Karpas-422 (cell line): Measurements from ENCODE around the gene GREB1L. TPM values are rescaled to one million over a fixed set of nuclear protein-coding genes. Genes with fewer than 3 reads are reported as not detected.

Experiments used
- DNase-seq: peaks from one replicate; pipeline ENCODE4 v3.0.0-alpha.2; 2015
- H2AFZ ChIP-seq: fragments of 200-600 bp; sonication (generic); 2 replicates; pipeline ENCODE4 v1.6.1; 2014; ENCODE audit warnings: antibody characterized with exemption, low read length, mixed read lengths
- H3K27ac ChIP-seq: fragments of 200-600 bp; sonication (generic); 2 replicates; pipeline ENCODE4 v1.5.1; 2014; ENCODE audit warnings: mild to moderate bottlenecking, low read length, moderate library complexity
- H3K27me3 ChIP-seq: fragments of 200-600 bp; sonication (generic); 2 replicates; pipeline ENCODE4 v1.6.1; 2014; ENCODE audit warnings: low read length, mixed read lengths
- H3K36me3 ChIP-seq: fragments of 200-600 bp; sonication (generic); 2 replicates; pipeline ENCODE4 v1.6.1; 2014; ENCODE audit warnings: low read length, mixed read lengths; ENCODE audit not compliant: insufficient read depth
- H3K4me1 ChIP-seq: fragments of 200-600 bp; sonication (generic); 2 replicates; pipeline ENCODE4 v1.6.1; 2014; ENCODE audit warnings: mild to moderate bottlenecking, low read length, mixed read lengths
- H3K4me2 ChIP-seq: fragments of 200-600 bp; sonication (generic); 2 replicates; pipeline ENCODE4 v1.6.1; 2014; ENCODE audit warnings: low read length, low read depth, mild to moderate bottlenecking; ENCODE audit not compliant: poor library complexity, severe bottlenecking
- H3K4me3 ChIP-seq: fragments of 200-600 bp; sonication (generic); 2 replicates; pipeline ENCODE4 v1.5.1; 2014; ENCODE audit warnings: mild to moderate bottlenecking, antibody characterized with exemption, low read length, mixed read lengths
- H3K79me2 ChIP-seq: fragments of 200-600 bp; sonication (generic); 2 replicates; pipeline ENCODE4 v1.6.1; 2014; ENCODE audit warnings: mild to moderate bottlenecking, low read length, mixed read lengths
- H3K9ac ChIP-seq: fragments of 200-600 bp; sonication (generic); 2 replicates; pipeline ENCODE4 v1.6.0; 2014; ENCODE audit warnings: low read length
- H3K9me2 ChIP-seq: fragments of 200-600 bp; sonication (generic), shearing (Covaris generic); replicated peaks from 2 replicates; pipeline ENCODE4 v1.6.0; 2014; ENCODE audit warnings: mild to moderate bottlenecking, low read length, moderate library complexity; ENCODE audit not compliant: insufficient read depth
- H3K9me3 ChIP-seq: fragments of 300-700, 200-600 bp; sonication (generic); 2 replicates; pipeline ENCODE4 v1.6.1; 2014; ENCODE audit warnings: low read length, mixed read lengths
- H4K20me1 ChIP-seq: fragments of 200-600 bp; sonication (generic); 2 replicates; pipeline ENCODE4 v1.6.1; 2014; ENCODE audit warnings: mild to moderate bottlenecking, antibody characterized with exemption, low read length, low read depth; ENCODE audit not compliant: insufficient read depth
- total RNA-seq: library from RNA; depleted of rRNA; stranded (reverse); fragments of >200 nt; shearing (Covaris generic); gene quantifications from 2 replicates; pipeline ENCODE4 v1.2.3, GENCODE V29; 2014; ENCODE audit warnings: low replicate concordance

Gene GREB1L
- total RNA-seq, 1 experiment from 2014 or later = not detected

DNA sequence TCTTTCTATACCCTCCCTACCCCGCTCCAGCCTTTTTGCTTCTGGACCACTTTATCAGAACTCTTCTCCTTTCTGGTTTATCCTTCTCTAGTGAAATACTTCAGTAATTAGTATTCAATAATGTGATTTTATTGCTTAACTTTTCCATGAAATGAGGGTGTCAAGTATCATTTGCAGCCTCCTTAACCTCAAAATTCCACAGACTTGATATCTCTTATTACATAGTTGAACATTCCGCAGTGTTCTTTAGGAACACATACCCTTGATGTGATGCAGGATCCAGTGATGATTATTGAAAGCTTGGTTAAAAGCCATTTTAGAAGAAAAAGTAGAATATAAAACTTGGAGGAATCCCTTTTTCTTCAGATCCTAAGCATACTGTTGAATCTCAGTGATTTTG lies 94.8 kb downstream of the GREB1L start:
- Histone ChIP-seq H3K9me3 (no peaks in the 10 kb centered on the region), H4K20me1 (no peaks in the 10 kb centered on the region), H3K4me2 (no peak overlapping the region), H3K27me3 (no peaks in the 10 kb centered on the region), H3K9ac (no peak overlapping the region), H3K4me3 (no peak overlapping the region), H3K9me2 (no peaks in the 10 kb centered on the region), H3K79me2 (no peaks in the 10 kb centered on the region), H2AFZ (no peak overlapping the region), H3K36me3 (no peaks in the 10 kb centered on the region), H3K27ac (no peak overlapping the region), H3K4me1 (no peaks in the 10 kb centered on the region)
- DNase-seq = no peak

DNA sequence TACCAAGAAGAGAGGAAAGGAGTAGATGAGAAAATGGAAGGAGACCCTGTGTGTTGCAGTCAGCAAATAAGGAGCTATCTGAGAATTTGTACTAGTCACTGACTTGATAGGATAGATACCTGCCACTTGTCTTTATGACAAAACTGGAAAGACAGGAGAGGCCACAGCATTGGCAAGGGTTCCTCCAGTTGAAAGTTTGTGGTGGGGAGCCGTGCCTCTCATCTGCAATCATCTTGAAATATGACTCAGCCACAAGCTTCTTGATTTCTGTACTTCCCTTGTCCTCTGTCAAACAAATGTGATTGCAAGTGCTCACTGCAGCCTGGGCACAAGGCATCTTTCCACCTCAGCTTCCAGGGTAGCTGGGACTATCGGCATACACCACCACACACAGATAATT lies 99.1 kb downstream of the GREB1L start:
- Histone ChIP-seq H3K9ac (no peak overlapping the region), H3K36me3 (no peaks in the 10 kb centered on the region), H3K9me3 (no peaks in the 10 kb centered on the region), H4K20me1 (no peaks in the 10 kb centered on the region), H3K79me2 (no peaks in the 10 kb centered on the region), H2AFZ (no peak overlapping the region), H3K9me2 (no peaks in the 10 kb centered on the region), H3K27me3 (no peaks in the 10 kb centered on the region), H3K27ac (no peak overlapping the region), H3K4me1 (no peaks in the 10 kb centered on the region), H3K4me2 (no peak overlapping the region), H3K4me3 (no peak overlapping the region)
- DNase-seq = no peak

DNA sequence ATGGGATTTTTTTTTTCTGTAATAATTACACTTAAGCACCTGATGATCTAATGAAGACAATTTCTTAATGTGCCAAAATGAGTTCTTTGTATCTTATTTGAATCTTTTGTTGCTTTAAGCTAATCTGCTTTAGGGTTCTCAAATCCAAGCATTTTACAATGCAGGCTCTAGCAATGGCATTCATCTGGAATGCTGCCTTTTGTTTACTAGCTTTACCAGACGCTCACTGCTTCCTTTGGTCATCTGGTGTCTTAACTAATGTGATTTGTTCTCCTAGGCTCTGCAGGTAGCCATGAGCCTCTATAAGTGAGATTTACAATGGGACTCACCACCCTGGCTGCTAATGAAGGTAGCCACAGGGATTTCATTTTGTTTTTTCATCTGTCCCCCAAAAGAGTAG lies 100.3 kb downstream of the GREB1L start:
- Histone ChIP-seq H3K27ac (no peak overlapping the region), H3K9me3 (no peaks in the 10 kb centered on the region), H3K4me1 (no peaks in the 10 kb centered on the region), H3K4me3 (no peak overlapping the region), H2AFZ (no peak overlapping the region), H3K9ac (no peak overlapping the region), H3K4me2 (no peak overlapping the region), H3K27me3 (no peaks in the 10 kb centered on the region), H3K9me2 (no peaks in the 10 kb centered on the region), H4K20me1 (no peaks in the 10 kb centered on the region), H3K36me3 (no peaks in the 10 kb centered on the region), H3K79me2 (no peaks in the 10 kb centered on the region)
- no peak for DNase-seq

DNA sequence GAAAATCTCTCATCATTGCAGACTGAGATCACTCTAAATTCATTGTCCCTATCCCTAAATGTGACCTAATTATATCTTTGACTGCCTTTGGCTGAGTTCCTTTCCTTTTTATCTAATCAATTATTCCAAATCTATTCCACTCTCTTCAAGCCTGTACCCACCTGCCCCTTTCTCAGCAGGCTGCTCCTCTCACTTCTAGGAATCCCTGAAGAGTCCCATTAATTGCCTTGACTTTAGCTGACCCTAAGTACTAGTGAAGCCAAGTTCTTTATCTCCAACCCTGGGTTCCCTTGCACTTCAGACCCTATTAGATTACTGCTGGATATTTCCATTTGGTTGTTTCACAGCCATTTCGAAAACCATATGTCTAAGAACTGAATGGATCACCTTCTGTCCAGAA lies 102.8 kb downstream of the GREB1L start:
- Histone ChIP-seq H3K4me1 (no peaks in the 10 kb centered on the region), H3K4me2 (no peak overlapping the region), H3K9me2 (no peaks in the 10 kb centered on the region), H3K36me3 (no peaks in the 10 kb centered on the region), H3K9ac (no peak overlapping the region), H3K27me3 (no peaks in the 10 kb centered on the region), H3K27ac (no peak overlapping the region), H3K79me2 (no peaks in the 10 kb centered on the region), H3K4me3 (no peak overlapping the region), H3K9me3 (no peaks in the 10 kb centered on the region), H2AFZ (no peak overlapping the region), H4K20me1 (no peaks in the 10 kb centered on the region)
- DNase-seq = no peak

DNA sequence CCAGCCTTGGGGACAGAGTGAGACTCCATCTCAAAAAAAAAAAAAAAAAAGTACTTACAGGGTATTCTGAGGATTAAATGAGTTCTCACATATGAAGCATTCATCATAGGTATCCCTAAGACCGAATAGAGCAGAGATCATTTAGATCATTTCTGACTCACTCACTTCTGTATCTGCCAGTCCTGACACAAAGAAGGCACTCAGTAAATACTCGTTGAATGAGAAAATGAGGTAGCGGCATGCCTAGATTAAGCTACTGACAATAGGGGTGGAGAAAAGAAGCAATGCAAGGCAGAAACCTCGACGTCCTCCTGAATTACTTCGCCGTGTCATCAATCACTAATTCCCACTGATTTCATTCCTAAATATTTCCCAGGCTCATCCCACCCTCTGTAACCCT lies 103.8 kb downstream of the GREB1L start:
- H3K4me3 ChIP-seq = no peak overlapping the region

DNA sequence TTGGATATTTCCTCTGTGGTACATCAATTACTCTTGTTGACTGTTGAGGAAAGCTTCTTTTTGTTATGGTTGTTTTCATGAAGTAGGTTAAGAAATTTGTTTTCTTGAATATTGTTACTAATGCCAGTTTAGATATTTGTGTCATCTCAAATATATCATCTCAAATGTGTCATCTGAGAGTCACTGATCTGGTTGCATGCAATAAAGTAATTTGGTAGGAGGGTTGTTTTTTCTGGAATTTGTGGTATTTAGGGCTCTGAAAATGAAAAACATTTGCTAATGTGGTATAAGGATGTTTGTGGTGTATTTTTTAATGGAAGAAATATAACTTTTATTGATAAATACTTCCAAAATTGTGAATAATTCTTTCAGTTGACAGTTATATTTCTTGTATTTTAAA lies 117.7 kb downstream of the GREB1L start:
- no peak overlapping the region for H3K4me2 ChIP-seq
- DNase-seq = no peak
- no peaks in the 10 kb centered on the region for H3K4me1 ChIP-seq
- no peak overlapping the region for H2AFZ ChIP-seq
- H3K36me3 ChIP-seq = no peaks in the 10 kb centered on the region
- H3K9me3 ChIP-seq = no peaks in the 10 kb centered on the region
- no peak overlapping the region for H3K9ac ChIP-seq
- H4K20me1 ChIP-seq = no peaks in the 10 kb centered on the region
- no peaks in the 10 kb centered on the region for H3K79me2 ChIP-seq
- no peak overlapping the region for H3K27ac ChIP-seq
- no peak overlapping the region for H3K4me3 ChIP-seq
- H3K27me3 ChIP-seq = no peaks in the 10 kb centered on the region
- H3K9me2 ChIP-seq = no peaks in the 10 kb centered on the region

More for the DNA sequence above, 103.8 kb downstream of the GREB1L start:
- Histone ChIP-seq H4K20me1 (no peaks in the 10 kb centered on the region), H2AFZ (no peak overlapping the region), H3K9me2 (no peaks in the 10 kb centered on the region), H3K4me2 (no peak overlapping the region), H3K27ac (no peak overlapping the region), H3K79me2 (no peaks in the 10 kb centered on the region), H3K36me3 (no peaks in the 10 kb centered on the region), H3K9ac (no peak overlapping the region), H3K27me3 (no peaks in the 10 kb centered on the region), H3K4me1 (no peaks in the 10 kb centered on the region), H3K9me3 (no peaks in the 10 kb centered on the region)
- DNase-seq = peak; percentile 2

DNA sequence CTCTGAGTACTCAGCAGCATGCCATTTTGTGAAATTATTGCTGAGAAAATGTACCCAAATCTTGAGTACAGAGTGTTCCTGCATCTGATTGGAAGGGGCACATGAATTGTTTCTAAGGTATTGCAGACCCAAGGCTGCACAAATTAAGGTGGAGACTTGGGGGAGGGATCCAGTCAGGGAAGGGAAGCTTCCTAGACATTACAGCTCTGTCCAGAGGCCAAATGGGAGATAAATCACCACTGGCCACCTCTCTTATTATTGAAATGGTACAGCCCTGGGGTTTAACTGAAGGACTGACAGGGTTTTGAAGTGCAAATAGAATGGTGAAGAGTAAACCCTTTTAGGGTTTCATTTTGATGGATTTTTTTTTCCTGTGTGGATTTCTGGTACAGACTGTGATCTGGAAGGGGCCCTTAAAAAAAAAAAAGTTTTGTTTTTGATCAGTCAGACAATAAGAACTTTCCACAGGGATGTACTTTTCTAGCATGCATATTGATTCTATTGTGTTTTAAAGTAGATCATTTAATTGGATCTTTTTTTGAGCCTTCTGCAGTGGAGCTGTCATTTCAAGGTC lies 119.4 kb downstream of the GREB1L start:
- no peaks in the 10 kb centered on the region for H4K20me1 ChIP-seq
- H3K27ac ChIP-seq = no peak overlapping the region
- H3K27me3 ChIP-seq = no peaks in the 10 kb centered on the region
- H3K79me2 ChIP-seq = no peaks in the 10 kb centered on the region
- no peaks in the 10 kb centered on the region for H3K9me2 ChIP-seq
- H3K9ac ChIP-seq = no peak overlapping the region
- H3K4me2 ChIP-seq = no peak overlapping the region
- no peak overlapping the region for H3K4me3 ChIP-seq
- no peak overlapping the region for H2AFZ ChIP-seq
- no peak for DNase-seq
- no peaks in the 10 kb centered on the region for H3K9me3 ChIP-seq
- no peaks in the 10 kb centered on the region for H3K4me1 ChIP-seq
- no peaks in the 10 kb centered on the region for H3K36me3 ChIP-seq

DNA sequence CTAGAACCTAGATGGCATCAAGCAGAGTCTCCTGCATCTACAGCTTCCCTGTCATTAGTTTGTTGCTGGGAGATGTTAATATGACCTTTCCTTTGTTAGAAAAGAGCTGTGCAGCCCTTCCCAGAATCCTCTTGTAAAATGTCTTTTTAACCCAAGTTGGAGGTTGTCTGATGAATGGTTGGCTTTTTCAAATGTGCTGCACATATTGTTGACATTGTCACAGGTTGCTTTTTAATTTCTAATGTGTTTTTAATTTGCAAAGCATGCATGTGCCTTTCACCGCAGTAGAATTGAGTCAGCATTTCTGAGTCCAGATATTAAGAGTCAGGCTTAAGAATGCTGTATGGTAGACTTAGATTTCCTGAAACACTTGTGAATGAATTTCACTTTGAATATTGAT lies 120.8 kb downstream of the GREB1L start:
- H3K4me3 ChIP-seq = no peak overlapping the region
- DNase-seq = no peak
- H3K4me1 ChIP-seq = no peaks in the 10 kb centered on the region
- H3K27ac ChIP-seq = no peak overlapping the region
- H4K20me1 ChIP-seq = no peaks in the 10 kb centered on the region
- no peaks in the 10 kb centered on the region for H3K9me2 ChIP-seq
- no peak overlapping the region for H2AFZ ChIP-seq
- H3K79me2 ChIP-seq = no peaks in the 10 kb centered on the region
- no peaks in the 10 kb centered on the region for H3K27me3 ChIP-seq
- H3K9me3 ChIP-seq = no peaks in the 10 kb centered on the region
- H3K36me3 ChIP-seq = no peaks in the 10 kb centered on the region
- H3K9ac ChIP-seq = no peak overlapping the region
- H3K4me2 ChIP-seq = no peak overlapping the region

DNA sequence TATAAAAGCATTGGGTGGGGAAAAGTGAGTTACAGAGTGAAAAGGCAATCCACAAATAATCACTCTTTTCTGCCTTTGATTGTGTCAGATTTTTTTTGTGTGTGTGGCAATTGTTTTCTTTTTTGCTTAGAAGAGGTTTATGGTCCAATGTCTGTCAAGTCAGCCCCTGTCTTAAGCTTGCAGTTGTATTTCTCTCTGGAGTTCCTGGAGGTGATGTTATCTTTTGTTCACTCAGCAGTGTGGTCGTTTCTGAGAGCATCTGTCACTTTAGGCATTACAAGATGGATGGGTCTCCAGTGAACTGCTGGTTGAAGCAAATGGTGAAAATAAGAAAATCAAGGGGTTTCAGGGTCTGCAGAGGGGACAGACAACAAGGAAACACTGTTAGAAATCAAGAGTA lies 121.3 kb downstream of the GREB1L start:
- no peak overlapping the region for H3K9ac ChIP-seq
- H4K20me1 ChIP-seq = no peaks in the 10 kb centered on the region
- no peak for DNase-seq
- H3K27ac ChIP-seq = no peak overlapping the region
- no peaks in the 10 kb centered on the region for H3K9me2 ChIP-seq
- H2AFZ ChIP-seq = no peak overlapping the region
- no peak overlapping the region for H3K4me2 ChIP-seq
- H3K4me3 ChIP-seq = no peak overlapping the region
- H3K27me3 ChIP-seq = no peaks in the 10 kb centered on the region
- H3K9me3 ChIP-seq = no peaks in the 10 kb centered on the region
- H3K4me1 ChIP-seq = no peaks in the 10 kb centered on the region
- H3K79me2 ChIP-seq = no peaks in the 10 kb centered on the region
- H3K36me3 ChIP-seq = no peaks in the 10 kb centered on the region
